Type B pancreatic cell (in vitro differentiated cells): Measurements from ENCODE around the gene FMNL2. TPM values are rescaled to one million over a fixed set of nuclear protein-coding genes. Genes with fewer than 3 reads are reported as not detected.

Experiments used
- DNase-seq: peaks from one replicate; pipeline ENCODE4 v3.0.0; 2021; ENCODE audit warnings: mixed read lengths; ENCODE audit not compliant: unreplicated experiment; ENCODE audit errors: extremely low spot score
- H3K27ac Mint-ChIP-seq: 2 replicates; pipeline ENCODE4 v1.8.0; 2021; ENCODE audit warnings: mild to moderate bottlenecking, mixed read lengths
- H3K27me3 Mint-ChIP-seq: 2 replicates; pipeline ENCODE4 v1.8.0; 2021; ENCODE audit warnings: mixed read lengths
- H3K36me3 Mint-ChIP-seq: 2 replicates; pipeline ENCODE4 v1.8.0; 2021; ENCODE audit warnings: mixed read lengths
- H3K4me1 Mint-ChIP-seq: one replicate; pipeline ENCODE4 v1.8.0; 2021; ENCODE audit warnings: mixed read lengths; ENCODE audit not compliant: unreplicated experiment
- H3K4me3 Mint-ChIP-seq: 2 replicates; pipeline ENCODE4 v1.8.0; 2021; ENCODE audit warnings: mild to moderate bottlenecking, mixed read lengths
- H3K9me3 Mint-ChIP-seq: 2 replicates; pipeline ENCODE4 v1.8.0; 2021; ENCODE audit warnings: mixed read lengths
- total RNA-seq: library from RNA; stranded (reverse); gene quantifications from 2 replicates; pipeline ENCODE4 v1.2.1, GENCODE V29; 2021; ENCODE audit warnings: low replicate concordance
- TF ChIP-seq, protein P1 (sequence below): fragments of 200-600 bp; sonication (generic); conservative IDR thresholded peaks from 2 replicates; pipeline ENCODE4 v1.5.0; 2021; ENCODE audit warnings: antibody characterized with exemption, mild to moderate bottlenecking

The FMNL2 gene
- total RNA-seq, 1 donor from 2014 or later, result 62.1 TPM

DNA sequence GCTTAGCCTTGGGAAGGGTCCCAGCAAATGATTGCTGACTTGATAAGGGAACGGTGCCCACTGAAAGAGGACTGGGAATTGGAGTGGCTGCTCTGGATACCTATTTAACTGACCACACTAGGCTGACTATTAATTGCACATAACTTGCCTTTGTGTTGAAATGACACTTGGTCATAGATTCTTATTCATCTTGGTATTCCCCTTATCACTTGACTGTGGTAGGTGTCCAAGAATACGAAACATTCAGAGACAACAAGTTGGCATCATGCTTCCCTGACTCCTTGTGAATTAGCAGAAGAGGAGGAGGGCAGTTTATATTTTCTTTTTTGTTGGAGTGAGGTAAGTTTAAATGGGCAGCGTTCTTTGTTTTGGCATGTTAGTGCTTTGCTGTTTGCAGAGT, 13.4 kb downstream of the FMNL2 start:
- H3K9me3 Mint-ChIP-seq, result no peaks in the 10 kb centered on the region
- peaks cover 13% of the 10 kb centered on the region for H3K4me1 Mint-ChIP-seq
- H3K36me3 Mint-ChIP-seq, result peaks cover 30% of the 10 kb centered on the region
- TF ChIP-seq, protein P1, sequence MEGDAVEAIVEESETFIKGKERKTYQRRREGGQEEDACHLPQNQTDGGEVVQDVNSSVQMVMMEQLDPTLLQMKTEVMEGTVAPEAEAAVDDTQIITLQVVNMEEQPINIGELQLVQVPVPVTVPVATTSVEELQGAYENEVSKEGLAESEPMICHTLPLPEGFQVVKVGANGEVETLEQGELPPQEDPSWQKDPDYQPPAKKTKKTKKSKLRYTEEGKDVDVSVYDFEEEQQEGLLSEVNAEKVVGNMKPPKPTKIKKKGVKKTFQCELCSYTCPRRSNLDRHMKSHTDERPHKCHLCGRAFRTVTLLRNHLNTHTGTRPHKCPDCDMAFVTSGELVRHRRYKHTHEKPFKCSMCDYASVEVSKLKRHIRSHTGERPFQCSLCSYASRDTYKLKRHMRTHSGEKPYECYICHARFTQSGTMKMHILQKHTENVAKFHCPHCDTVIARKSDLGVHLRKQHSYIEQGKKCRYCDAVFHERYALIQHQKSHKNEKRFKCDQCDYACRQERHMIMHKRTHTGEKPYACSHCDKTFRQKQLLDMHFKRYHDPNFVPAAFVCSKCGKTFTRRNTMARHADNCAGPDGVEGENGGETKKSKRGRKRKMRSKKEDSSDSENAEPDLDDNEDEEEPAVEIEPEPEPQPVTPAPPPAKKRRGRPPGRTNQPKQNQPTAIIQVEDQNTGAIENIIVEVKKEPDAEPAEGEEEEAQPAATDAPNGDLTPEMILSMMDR, result no peak
- H3K27ac Mint-ChIP-seq, result no peak overlapping the region
- H3K27me3 Mint-ChIP-seq, result no peaks in the 10 kb centered on the region
- DNase-seq, result no peak
- H3K4me3 Mint-ChIP-seq, result no peak overlapping the region

DNA sequence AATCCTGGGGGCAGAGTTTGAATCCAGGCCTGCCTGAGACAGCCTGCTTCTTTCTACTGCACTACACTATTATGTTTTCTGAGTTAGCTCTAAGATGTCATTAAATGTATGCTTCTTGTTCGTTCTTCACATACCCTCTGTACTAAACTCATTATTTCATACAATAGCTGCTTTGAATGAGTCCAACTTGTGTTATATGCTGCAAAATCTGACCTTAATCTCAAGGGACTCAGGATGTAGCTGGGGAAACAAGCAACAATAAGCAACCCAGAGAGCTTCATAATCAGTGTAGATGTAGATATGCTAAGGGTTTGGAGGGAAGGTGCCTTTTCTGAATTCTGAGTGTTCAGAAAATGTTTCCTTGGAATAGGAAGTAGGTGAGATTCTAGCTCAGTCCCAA, 14.4 kb downstream of the FMNL2 start:
- DNase-seq, result no peak
- H3K4me1 Mint-ChIP-seq, result peaks cover 16% of the 10 kb centered on the region
- TF ChIP-seq, protein P1, result no peak

DNA sequence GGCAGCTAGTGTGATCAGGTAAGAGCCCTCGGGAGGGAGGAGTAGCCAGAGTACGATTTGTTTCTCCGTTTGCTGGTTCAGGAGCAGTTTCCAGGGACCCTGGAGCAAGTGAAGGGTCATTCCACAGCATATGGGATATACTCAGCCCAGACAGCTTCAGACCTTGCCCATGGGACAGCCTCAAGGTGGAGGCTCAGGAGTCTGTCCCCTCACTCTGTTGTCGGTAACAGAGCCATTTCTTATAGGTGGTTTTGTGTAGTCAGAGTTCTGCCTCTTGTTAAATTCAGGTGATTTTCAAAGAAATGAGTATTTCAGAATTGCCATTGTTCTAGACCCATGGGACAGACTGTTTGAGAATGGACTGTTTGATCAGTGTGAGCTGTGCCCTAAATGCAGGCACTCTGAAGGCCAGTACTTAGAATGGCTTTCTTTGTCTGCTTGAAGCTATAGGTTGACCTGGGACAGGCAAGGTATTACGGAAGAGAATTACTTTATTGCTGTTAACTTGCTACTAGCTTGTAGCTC, 15.2 kb downstream of the FMNL2 start:
- Mint-ChIP-seq H3K4me1 (peaks cover 18% of the 10 kb centered on the region), H3K9me3 (no peaks in the 10 kb centered on the region), H3K36me3 (peaks cover 27% of the 10 kb centered on the region), H3K4me3 (no peak overlapping the region), H3K27ac (no peak overlapping the region), H3K27me3 (no peaks in the 10 kb centered on the region)
- TF ChIP-seq, protein P1, result no peak
- no peak for DNase-seq

More for the DNA sequence above, 14.4 kb downstream of the FMNL2 start:
- Mint-ChIP-seq H3K9me3 (no peaks in the 10 kb centered on the region), H3K4me3 (no peak overlapping the region), H3K27me3 (no peaks in the 10 kb centered on the region), H3K36me3 (peaks cover 27% of the 10 kb centered on the region), H3K27ac (no peak overlapping the region)

DNA sequence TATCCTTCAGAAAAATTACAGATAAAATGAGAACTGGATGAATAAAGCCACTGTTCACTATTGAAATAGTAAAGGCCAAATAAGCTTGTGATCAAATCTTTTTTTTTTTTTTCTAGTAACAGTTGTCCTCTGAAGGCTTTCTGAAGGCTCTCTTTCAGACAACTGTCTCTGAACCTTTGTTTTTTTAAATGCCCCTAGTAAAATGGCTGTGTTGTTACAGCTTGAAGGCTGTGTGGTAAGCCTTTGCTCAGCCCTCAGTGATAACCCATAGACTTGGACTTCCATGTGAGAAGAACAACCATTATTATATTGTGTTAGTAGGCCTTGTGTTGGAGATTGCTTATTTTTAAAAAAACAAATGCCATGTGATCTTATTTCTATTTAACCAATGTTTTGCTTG, 17.6 kb downstream of the FMNL2 start:
- Mint-ChIP-seq H3K36me3 (peaks cover 35% of the 10 kb centered on the region), H3K27me3 (no peaks in the 10 kb centered on the region)
- DNase-seq, result no peak

DNA sequence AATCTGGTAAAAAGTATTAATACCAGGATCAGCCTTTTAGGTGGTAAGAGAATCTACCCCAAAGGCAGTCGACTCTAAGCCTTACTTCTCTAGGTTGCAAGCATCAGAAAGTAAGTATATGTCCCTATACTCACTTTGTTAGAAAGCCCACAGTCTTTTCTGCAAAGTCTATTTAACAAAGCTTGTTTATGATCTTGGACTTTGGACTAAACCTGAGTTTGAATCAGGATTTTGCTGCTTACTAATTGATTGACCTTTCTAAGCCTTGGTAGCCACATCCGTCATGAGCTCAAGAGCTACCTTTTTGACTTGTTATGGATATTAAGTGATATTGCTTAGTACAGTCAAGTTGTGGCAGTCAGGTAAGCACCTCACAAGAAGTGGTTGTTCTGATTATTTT, 18.4 kb downstream of the FMNL2 start:
- TF ChIP-seq, protein P1, result no peak
- DNase-seq, result no peak
- no peaks in the 10 kb centered on the region for H3K9me3 Mint-ChIP-seq
- H3K4me1 Mint-ChIP-seq, result peaks cover 15% of the 10 kb centered on the region
- H3K36me3 Mint-ChIP-seq, result peaks cover 34% of the 10 kb centered on the region
- H3K27me3 Mint-ChIP-seq, result no peaks in the 10 kb centered on the region
- no peak overlapping the region for H3K27ac Mint-ChIP-seq
- no peak overlapping the region for H3K4me3 Mint-ChIP-seq

More for the DNA sequence above, 17.6 kb downstream of the FMNL2 start:
- no peak overlapping the region for H3K27ac Mint-ChIP-seq
- H3K4me1 Mint-ChIP-seq, result peaks cover 21% of the 10 kb centered on the region
- no peaks in the 10 kb centered on the region for H3K9me3 Mint-ChIP-seq
- TF ChIP-seq, protein P1, result no peak
- no peak overlapping the region for H3K4me3 Mint-ChIP-seq
